ENCODE results near the gene LPAR5.

The LPAR5 gene

DNA sequence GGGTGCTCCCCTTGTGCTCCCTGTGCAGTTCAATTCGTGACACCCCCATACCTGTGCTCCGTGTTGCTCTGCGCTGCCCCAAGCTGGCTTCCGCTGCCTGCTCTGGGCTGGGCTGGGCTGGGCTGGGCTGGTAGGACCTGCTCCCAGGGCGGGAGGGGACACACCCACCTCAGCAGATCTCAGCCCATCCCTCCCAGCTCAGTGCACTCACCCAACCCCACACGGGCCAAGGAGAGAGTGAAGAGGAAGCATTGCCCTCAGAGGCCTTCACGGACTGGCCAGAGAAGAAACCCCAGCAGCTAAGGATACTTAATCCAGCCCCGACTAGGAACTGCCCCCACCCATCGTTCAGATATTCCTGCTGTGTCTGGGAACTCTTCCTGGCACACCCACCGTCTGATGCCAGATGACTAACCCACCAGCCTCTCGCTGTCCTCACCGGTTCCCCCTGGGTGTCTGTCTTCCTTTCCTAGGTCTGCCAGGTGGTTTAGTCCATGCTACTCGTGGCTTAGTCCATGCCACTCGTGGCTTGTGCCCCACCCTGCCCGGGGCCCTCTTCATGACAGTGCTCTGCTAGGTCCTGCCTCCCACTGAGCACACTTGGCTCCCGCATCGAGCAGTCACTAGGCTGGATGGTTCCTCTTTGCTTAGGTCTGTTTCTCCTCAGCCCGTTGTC lies at the start of gene LPAR5:
Gene LPAR5 (minus strand): TSS at position 104 of the 676 bp plus-strand sequence. CDS start 14,711 bp downstream, outside the sequence.
- DNase-seq (ENCODE audit: low read depth): no peak

DNA sequence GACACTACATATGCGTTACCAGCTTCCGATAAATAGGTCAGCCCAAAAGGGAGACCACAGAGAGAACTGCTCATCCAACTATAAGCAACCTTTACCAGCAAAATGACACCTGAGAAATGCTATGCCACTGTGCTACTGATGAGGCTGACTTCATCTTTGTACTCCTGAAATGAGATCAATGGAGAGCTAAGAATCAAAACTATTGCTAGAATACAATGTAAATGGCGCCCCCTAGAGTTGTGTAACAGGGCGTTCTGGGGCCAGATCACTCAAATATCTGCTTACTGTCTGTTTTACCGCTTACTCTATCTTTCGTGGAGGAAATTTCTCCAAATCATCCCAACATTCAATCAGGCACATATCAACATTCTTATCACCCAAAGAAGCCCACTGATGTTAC lies 48.9 kb upstream of the LPAR5 start:
- no peak for DNase-seq (ENCODE audit: low read depth)

GRCh38 chr12:6676962-6677361 lies 41.2 kb upstream of the LPAR5 start:
- no peak for DNase-seq (ENCODE audit: low read depth)

- DNase-seq (ENCODE audit: low read depth): no peak
These were observed 36.4 kb upstream of the LPAR5 start for GRCh38 chr12:6672143-6672542.

GRCh38 chr12:6667559-6668210 lies 31.9 kb upstream of the LPAR5 start:
- no peak for DNase-seq (ENCODE audit: low read depth)

- DNase-seq (ENCODE audit: low read depth): no peak
These were observed 30.5 kb upstream of the LPAR5 start for GRCh38 chr12:6666211-6666610.

- no peak for DNase-seq (ENCODE audit: low read depth)
These were observed 29.1 kb upstream of the LPAR5 start for GRCh38 chr12:6664902-6665301.

GRCh38 chr12:6662906-6663742 lies 27.4 kb upstream of the LPAR5 start, which contains the start of gene ING4:
Gene ING4, minus strand, starts transcription at chr12:6663119. Its CDS starts 18 bp downstream, at chr12:6663101.
- DNase-seq (ENCODE audit: low read depth): peak; percentile 91

GRCh38 chr12:6662602-6662905 lies 26.8 kb upstream of the LPAR5 start:
- no peak for DNase-seq (ENCODE audit: low read depth)

GRCh38 chr12:6653987-6654386 lies 18.2 kb upstream of the LPAR5 start:
- DNase-seq (ENCODE audit: low read depth): no peak

DNA sequence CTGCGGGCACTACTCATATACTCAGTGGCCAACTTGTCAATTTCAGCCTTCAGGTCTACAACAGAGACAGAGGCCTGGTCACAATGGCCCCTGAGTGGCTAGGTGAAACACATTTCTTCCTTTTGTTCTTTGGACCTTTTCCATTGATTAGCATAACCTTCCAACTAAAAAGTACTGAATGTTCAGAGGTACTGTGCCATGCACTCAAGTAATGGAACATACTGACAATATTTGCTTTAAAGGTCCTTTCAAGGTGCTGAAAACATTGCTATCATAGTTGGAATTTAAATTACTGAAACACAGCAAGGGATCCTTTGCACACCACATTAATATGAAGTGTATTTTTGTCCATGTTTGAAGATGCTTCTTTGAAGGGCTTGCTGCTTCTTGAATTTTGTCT lies 17.6 kb upstream of the LPAR5 start:
- no peak for DNase-seq (ENCODE audit: low read depth)

- no peak for DNase-seq (ENCODE audit: low read depth)
These were observed 16.6 kb upstream of the LPAR5 start for GRCh38 chr12:6652391-6652790.

- DNase-seq (ENCODE audit: low read depth): no peak
These were observed 15.1 kb upstream of the LPAR5 start for GRCh38 chr12:6650832-6651231.

DNA sequence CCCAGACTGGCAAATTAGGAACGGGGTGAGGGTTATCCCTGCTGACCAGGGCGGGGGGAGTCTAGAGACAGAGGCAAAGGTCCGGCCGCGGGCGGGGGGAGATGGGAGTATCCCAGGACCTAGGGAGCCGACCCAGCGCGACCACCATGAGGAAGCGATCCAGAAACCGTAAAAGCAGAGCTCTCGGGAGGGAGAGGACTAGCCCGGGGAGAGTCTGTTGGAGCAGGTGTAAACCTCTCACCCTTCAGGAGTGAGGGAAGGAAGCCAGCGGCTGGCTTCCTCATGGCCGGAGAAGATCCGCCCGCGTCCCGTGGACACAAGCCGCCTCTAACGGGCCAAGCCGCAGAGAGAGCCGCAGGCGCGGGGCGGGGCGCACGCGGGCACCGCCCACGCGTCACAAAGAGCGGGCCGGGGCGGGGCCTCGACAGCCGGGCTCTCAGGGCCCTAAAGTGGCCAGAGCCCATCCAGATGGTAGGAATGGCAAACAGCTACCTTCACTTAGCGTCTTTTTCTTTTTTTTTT lies 11.4 kb upstream of the LPAR5 start, which contains the start of gene ACRBP:
Gene ACRBP (minus strand): TSS at position 350 of the 522 bp plus-strand sequence. CDS start 66 bp downstream, at position 284.
- no peak for DNase-seq (ENCODE audit: low read depth)

DNA sequence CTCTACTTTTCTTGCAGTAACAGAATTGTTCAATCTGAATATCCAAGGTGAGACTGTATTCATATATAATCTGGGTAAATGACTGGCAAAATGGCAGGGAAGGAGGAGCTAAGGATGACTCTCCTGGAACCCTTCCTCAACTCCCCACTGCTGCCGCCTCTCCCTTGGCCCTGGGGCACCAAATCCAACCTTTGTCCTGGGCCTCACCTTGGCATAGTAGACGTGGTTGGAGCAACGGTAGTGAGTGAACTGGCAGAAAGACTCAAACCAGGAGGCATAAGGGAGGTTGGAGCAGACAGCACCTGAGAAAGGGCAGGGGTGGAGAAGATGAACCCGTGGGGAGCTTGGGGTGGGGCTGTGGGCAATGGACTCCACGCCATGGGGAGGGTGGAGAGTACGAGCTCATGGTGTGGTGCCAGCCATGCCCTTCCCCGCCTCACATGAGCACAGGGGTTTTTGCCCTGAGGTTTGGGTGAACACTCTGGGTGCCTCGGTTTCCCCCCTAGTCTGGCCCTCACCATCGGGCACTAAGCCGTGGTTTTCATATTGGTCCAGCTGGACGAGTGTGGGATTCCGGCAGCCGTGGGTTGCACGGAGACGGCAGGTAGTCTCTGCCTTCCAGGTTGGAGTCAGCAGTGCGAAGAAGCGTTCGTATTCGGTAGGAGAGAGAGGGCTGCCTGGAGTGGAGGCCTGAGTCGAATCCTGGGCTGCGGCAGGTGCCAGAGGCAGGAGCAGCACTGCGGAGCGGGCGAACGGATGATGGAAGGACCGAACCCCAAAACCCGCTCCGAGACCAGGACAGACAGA lies 10.7 kb upstream of the LPAR5 start:
- DNase-seq (ENCODE audit: low read depth): no peak

- DNase-seq (ENCODE audit: low read depth): no peak
These were observed 9.1 kb upstream of the LPAR5 start for GRCh38 chr12:6644903-6645302.

- no peak for DNase-seq (ENCODE audit: low read depth)
These were observed 8.5 kb upstream of the LPAR5 start for GRCh38 chr12:6644257-6644596.

DNA sequence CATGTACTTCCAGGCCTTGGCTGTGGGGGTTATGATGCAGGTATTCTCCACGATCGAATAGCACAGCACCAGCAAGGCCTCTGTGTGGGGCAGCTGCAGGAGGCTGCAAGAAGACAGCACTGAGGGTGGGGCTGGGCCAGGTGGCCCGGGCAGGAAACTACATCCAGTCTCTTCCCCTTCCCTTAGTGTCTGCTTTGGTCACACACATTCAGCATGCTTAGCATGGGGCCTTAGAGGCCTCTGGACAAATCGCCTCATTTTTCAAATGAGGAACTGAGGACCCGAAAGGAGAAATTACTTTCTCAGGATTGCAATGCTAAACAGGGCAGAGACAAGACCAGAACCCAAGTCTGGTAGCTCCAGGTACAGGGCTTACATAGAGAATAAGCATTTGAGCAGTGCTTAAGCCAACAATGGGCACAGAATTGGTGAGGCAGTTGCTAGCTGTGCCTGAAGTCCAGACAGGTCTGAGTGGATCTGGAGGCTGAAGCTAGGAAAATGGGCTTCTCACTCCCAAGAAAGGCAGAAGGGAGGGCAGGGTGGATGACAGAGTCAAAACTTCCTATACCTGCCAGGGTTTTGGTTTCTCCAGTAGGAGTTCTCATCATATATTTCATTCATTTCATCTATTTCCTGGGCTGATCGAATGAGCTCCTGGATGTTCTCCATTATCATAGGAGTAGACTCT lies 8.0 kb upstream of the LPAR5 start:
- no peak for DNase-seq (ENCODE audit: low read depth)

- no peak for DNase-seq (ENCODE audit: low read depth)
These were observed 5.4 kb upstream of the LPAR5 start for GRCh38 chr12:6641131-6641530.

- DNase-seq (ENCODE audit: low read depth): no peak
These were observed 4.7 kb upstream of the LPAR5 start for GRCh38 chr12:6640497-6640896.

DNA sequence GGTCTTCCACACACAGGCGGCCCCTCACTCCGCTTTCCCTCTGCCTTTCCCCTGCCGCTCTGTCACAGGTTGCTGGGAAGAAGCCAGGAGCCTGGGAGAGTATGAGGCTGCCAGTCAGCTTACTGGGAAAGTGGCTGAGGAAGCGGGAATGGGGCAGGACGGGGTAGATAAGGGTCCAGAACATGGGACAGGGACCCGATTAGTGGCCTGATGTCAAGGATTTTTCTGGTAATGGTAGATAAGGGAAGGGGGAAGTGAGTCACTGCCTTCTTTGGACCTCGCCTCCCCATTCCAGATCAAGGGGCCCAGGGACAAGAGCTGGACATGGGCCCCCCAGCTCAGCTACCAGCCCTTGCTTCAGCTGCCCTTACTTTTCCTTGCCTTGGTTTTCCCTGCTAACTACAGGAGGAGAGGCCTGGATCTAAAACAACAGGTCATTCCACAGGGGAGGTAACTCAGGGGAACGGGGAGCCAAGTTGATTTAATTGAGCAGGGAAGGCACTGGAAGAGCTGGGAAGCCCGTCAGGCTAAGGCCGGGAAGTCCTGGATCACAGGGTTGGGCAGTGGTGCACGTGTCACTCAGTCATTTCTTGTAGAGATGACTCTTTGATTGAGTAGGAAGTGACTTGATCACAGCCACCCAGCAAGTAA lies 3.5 kb upstream of the LPAR5 start:
- DNase-seq (ENCODE audit: low read depth): no peak
